HG03442 (cell line): ENCODE measurements around the gene FEZF2.
A peak's percentile ranks its signal among the peaks of the same experiment; 100 is the strongest.

Source experiments
- ATAC-seq: cut with Tn5 transposase; IDR thresholded peaks from one replicate; pipeline ENCODE4 v1.9.1; 2021; ENCODE audit warnings: mild to moderate bottlenecking, moderate library complexity; ENCODE audit not compliant: unreplicated experiment

FEZF2 gene

GRCh38 chr3:62373714-62374333 lies 474 bp upstream of the FEZF2 start:
- no peak for ATAC-seq

DNA sequence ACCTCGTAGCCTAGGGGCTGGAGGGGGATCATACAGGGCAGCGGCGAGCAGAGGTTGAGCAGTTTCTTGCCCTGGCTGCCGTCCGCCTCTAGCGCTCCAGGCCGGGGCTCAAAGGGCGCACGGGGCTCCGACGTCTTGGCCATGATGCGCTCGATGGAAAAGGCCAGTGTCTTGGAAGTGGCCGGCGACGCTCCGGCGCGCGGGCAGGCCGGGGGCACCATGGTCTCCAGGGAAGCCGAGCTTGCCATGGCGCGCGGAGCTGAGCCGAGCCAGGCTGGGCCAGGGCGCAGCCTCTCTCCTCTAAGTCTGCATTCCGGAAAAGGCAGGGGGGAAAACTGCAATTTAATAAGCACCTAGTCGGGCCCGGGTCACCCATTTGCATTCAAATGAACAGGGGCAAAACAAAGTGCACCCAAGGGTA lies 719 bp downstream of the FEZF2 start:
- ATAC-seq, result no peak

- ATAC-seq, result no peak
Measured at GRCh38 chr3:62371720-62372591, 1.4 kb downstream of the FEZF2 start.

GRCh38 chr3:62370858-62371719 lies 2.3 kb downstream of the FEZF2 start:
- ATAC-seq, result no peak

DNA sequence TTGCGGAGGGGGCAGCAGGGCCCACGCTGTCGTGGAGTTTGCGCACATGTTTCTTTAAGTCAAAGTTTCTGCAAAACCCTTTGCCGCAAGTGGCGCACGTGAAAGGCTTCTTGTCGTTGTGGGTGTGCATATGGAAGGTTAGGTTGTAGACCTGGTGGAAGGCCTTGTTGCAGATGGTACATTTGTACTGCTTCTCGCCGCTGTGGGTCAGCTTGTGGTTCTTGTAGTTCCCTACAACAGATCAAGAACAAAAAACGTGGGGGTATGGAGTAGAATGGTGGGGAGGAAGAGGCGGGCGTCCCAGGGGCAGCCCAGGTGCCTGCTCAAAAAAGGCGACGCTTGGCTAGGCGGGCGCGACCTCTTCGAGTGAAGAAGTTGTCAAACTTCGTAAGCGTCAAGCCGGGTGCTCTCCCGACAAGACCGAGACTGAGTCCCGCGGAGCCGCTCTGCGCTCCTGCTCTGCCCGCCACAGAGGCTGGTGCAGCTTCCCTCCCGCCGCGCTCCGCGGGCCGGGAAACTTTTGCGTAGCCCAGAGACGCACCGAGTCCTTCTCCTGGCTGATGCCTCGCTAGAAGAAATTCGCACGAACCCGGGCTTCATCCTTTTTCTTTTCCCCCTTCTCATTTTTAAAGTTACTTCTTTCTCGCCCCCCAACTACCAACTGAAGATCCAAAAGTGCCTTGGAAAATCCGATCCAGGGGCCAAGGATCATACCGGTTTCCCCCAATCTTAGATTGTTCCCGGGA lies 3.1 kb downstream of the FEZF2 start:
- no peak for ATAC-seq

GRCh38 chr3:62369476-62369743 lies 3.9 kb downstream of the FEZF2 start:
- no peak for ATAC-seq

- ATAC-seq, result no peak
Measured at GRCh38 chr3:62368705-62369475, 4.5 kb downstream of the FEZF2 start.

DNA sequence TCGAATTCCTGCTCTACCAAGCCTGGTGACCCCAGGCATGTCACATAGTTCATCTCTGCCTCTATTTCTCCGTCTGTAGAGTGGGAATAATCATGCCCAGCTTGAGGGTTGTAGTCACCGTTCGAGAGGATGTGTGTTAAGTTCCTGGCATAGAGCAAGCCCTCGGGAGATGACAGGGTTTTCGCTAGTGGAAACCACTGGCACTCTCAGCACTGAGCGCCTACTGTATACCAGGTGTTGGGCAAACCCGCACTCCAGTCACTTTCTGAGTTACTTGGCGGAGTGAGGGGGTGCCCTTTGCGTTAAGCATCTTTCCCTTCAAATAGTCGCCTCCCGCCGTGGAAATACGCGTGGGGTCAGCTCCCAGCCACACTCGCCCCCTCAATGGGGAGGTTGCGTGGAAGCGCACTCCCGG lies 5.1 kb downstream of the FEZF2 start:
- ATAC-seq, result no peak

GRCh38 chr3:62367763-62368195 lies 5.6 kb downstream of the FEZF2 start:
- no peak for ATAC-seq

- no peak for ATAC-seq
Measured at GRCh38 chr3:62366126-62366484, 7.2 kb downstream of the FEZF2 start.

DNA sequence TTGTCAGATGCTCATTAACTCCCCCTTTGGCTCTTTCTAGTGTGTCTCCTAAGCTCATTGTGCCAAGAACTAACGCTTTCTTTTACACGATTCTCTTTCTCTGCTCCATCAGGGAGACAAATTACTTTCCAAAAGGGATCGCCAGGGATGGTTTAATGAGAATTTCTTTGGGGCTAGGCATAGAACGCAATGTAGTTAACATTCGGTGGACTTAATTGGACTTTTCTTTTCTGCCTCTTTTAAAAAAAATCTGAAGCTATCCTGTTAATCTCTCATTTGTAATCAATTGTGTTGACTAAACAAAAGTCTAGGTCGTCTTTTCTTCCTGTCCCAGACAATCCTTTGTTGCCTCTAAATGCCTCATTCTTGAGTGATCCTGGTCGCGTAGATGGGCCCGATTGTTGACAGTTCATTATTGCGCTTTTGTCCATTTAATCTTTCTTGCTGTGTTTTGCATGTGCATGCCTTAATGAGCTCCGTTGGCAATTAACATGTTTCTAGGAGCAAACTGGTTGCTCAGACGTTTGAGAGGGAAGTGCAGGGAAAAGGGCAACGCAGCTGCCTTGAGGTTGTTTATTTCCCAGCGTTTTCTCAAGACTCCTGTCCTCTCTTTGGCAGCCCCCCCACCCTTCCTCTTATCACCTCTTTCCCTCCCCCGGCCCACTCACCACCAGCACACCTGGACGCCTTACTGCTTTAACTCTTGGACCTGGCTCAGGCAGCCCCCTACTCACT lies 7.8 kb downstream of the FEZF2 start:
- no peak for ATAC-seq

DNA sequence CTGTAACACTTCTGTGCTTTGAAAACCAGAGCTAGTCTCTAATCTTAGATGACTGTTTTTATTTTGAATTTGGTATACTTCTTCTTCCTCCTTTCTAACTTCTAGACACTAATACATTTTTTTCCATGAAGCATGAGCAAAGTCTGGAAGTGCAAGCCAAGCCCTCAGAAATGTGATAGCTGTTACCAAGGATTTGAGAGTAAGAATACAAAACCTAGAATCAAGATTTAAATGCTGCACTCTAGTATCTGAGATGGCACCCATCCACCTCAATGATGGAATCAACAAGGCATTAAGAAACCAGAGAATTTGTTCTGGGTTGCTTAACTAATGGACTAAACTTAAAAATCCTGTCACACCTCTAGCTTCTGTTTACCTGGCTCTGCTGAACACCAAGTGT lies 9.2 kb downstream of the FEZF2 start:
- ATAC-seq, result no peak

- ATAC-seq, result no peak
Measured at GRCh38 chr3:62363275-62363674, 10.1 kb downstream of the FEZF2 start.

DNA sequence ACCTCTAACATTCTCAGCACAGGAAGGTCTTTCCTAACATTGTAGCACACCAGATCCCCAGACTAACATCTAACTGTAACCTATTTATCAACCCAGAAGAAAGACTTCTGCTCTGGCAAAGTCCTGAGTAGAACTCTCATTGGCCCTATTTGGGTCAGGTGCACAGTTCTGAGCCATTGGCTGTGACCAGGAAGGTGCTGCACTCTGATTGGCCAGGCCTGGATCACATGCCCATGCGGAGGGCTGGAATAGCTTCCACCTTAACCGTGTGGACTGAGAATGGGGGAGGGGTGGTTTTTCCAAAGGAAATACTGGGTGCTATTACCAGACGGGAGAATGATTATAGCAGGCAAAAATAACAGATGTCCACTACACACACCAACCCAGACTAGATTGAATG lies 11.5 kb downstream of the FEZF2 start:
- peak; percentile 22 for ATAC-seq

GRCh38 chr3:62361261-62361660 lies 12.1 kb downstream of the FEZF2 start:
- ATAC-seq, result peak; percentile 47

- ATAC-seq, result no peak
Measured at GRCh38 chr3:62359531-62359930, 13.8 kb downstream of the FEZF2 start.

DNA sequence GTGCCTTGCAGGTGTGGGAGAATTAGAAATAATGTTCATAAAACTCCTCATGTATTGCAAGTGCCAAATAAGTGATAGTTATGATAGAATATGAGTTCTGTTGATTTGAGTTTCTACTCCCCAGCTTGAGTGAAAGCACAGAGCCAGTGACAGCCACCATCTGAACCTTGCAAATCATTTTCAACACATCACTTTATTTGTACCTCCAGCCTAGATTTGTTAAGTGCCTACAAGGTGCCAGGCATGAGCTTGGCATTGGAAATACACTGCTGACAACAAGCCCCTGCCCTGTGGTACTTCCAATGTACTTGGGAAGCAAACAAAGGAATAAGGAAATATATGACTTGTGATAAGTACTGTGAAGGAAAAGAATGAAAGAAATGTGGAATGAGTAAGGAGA lies 17.0 kb downstream of the FEZF2 start:
- ATAC-seq, result no peak

DNA sequence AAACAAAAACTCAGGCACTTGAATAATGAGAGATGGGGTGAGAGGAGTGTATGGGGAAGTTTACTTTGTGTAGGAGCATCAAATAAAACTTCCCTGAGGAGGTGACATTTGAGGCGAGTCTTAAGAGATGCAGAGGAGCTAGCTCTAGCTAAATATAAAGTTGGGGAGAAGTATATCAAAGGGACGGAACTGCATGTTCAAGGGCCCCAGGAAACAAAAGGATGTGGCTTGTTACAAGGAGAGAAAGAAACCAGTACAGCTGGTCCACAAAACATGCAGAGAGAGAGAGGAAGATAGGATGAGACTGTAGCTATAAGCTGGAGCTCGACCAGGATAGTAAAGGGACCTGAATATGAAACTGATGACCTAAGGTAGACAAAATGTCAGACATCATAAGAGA lies 17.6 kb downstream of the FEZF2 start:
- no peak for ATAC-seq

DNA sequence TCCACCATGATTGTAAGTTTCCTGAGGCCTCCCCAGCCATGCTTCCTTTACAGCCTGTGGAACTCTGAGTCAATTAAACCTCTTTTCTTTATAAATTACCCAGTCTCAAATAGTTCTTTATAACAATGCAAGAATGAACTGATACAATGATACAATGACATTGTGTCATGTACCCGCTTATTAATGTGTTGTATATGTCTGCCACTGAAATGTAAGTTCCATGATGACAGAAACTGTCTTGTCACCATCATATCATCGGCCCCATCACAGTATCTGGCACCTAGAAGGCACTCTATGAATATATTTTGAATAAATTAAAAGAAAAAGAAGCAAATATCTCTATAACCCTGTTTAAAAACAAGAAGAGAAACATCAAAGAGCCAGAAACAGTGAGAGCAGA lies 29.6 kb downstream of the FEZF2 start:
- no peak for ATAC-seq

GRCh38 chr3:62335196-62335595 lies 38.2 kb downstream of the FEZF2 start:
- ATAC-seq, result no peak
